Measurements from ENCODE around the gene RAB14. TPM values are rescaled to one million over a fixed set of nuclear protein-coding genes. Genes with fewer than 3 reads are reported as not detected.

The RAB14 gene
- total and polyA plus RNA-seq, 2 donors (not counting 1 experiment from before 2014, with no cell fraction given) = 29.1 to 46.6 TPM

DNA sequence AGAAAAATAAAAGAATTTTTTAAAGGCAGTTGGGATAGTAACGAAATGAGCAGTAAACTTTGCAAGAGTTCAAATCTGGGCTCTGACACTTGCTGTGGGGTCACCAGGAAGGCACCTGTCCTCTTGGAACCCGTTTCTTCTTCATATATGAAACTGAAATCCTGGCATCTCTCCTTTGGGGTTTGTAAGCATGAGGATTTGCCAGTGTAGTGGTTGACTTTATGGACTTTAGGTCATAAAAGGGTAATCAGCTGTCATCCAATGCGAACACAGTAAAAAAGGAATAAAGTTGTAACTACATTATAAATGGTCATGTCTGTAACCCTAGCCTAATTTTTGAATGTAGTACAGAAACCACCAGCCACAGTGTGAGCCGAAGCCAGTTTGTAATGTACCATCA is 1.3 kb downstream of the RAB14 start:
- Histone ChIP-seq H3K27me3 (ENCODE audit: control insufficient read depth, insufficient read depth, low read length) (no peaks in the 10 kb centered on the region), H3K9me3 (ENCODE audit: control insufficient read depth, insufficient read depth, low read depth, low read length) (no peaks in the 10 kb centered on the region), H3K4me2 (ENCODE audit: extremely low read depth, insufficient read depth, low read length) (peak overlapping the region; percentile 88), H3K79me2 (ENCODE audit: control insufficient read depth, insufficient read depth, low read length) (peaks cover 63% of the 10 kb centered on the region), H3K4me3 (replicated peaks in 1 of 4; ENCODE audit: control extremely low read depth in 1 of 4, insufficient read depth in 1 of 4, low read depth in 3 of 4, low read length in 4 of 4) (peak overlapping the region; percentile 52 to 97 (median 81)), H3K4me1 (ENCODE audit: control insufficient read depth, extremely low read depth, insufficient read depth, low read length) (peaks cover 7% of the 10 kb centered on the region), H3K27ac (ENCODE audit: insufficient read depth, low read length) (peak overlapping the region; percentile 76), H3K9ac (ENCODE audit: insufficient read depth, low read length) (peak overlapping the region; percentile 85), H4K20me1 (ENCODE audit: control insufficient read depth, extremely low read depth, insufficient read depth, low read length) (peaks cover 6% of the 10 kb centered on the region), H3K36me3 (ENCODE audit: control insufficient read depth, insufficient read depth, low read length) (no peaks in the 10 kb centered on the region), H2AFZ (ENCODE audit: low read length) (no peak overlapping the region)
- no peak for DNase-seq (ENCODE audit: low read depth in 2 of 2)
- TF ChIP-seq, protein P1, sequence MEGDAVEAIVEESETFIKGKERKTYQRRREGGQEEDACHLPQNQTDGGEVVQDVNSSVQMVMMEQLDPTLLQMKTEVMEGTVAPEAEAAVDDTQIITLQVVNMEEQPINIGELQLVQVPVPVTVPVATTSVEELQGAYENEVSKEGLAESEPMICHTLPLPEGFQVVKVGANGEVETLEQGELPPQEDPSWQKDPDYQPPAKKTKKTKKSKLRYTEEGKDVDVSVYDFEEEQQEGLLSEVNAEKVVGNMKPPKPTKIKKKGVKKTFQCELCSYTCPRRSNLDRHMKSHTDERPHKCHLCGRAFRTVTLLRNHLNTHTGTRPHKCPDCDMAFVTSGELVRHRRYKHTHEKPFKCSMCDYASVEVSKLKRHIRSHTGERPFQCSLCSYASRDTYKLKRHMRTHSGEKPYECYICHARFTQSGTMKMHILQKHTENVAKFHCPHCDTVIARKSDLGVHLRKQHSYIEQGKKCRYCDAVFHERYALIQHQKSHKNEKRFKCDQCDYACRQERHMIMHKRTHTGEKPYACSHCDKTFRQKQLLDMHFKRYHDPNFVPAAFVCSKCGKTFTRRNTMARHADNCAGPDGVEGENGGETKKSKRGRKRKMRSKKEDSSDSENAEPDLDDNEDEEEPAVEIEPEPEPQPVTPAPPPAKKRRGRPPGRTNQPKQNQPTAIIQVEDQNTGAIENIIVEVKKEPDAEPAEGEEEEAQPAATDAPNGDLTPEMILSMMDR (conservative IDR thresholded peaks at IDR 0.05 in 1 of 2, IDR thresholded peaks at IDR 0.05 in 1 of 2; ENCODE audit: low read depth in 1 of 2, low read length in 2 of 2) = no peak
- no peak for TF ChIP-seq EZH2 (IDR thresholded peaks at IDR 0.05; ENCODE audit: low read length, missing control alignments)

DNA sequence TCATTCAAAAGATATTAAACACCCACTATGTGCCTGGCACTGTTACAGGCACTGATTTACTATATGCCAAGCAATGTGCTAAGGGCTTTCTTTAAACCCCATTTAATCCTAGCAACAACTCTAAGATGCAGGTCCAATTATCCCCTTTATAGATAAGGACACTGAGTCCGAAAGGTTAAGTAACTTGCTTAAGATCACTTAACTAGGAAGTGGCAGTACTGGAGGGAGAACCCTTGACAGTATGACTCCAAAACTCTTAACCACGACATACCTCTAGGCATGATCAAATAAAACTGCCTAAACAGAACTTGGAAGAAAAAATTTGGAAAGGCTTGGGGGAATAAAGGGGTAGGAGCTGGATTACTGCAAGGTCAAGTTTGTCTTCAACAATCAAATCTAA is 1.7 kb downstream of the RAB14 start:
- TF ChIP-seq, protein P1 (conservative IDR thresholded peaks at IDR 0.05 in 1 of 2, IDR thresholded peaks at IDR 0.05 in 1 of 2; ENCODE audit: low read depth in 1 of 2, low read length in 2 of 2) = no peak
- no peak for TF ChIP-seq EZH2 (IDR thresholded peaks at IDR 0.05; ENCODE audit: low read length, missing control alignments)
- Histone ChIP-seq H3K9me3 (ENCODE audit: control insufficient read depth, insufficient read depth, low read depth, low read length) (no peaks in the 10 kb centered on the region), H3K27ac (ENCODE audit: insufficient read depth, low read length) (no peak overlapping the region), H3K4me1 (ENCODE audit: control insufficient read depth, extremely low read depth, insufficient read depth, low read length) (peaks cover 7% of the 10 kb centered on the region), H3K4me3 (replicated peaks in 1 of 4; ENCODE audit: control extremely low read depth in 1 of 4, insufficient read depth in 1 of 4, low read depth in 3 of 4, low read length in 4 of 4) (peak overlapping the region; percentile 52 to 97 (median 81)), H3K9ac (ENCODE audit: insufficient read depth, low read length) (no peak overlapping the region), H2AFZ (ENCODE audit: low read length) (no peak overlapping the region), H4K20me1 (ENCODE audit: control insufficient read depth, extremely low read depth, insufficient read depth, low read length) (peaks cover 7% of the 10 kb centered on the region), H3K79me2 (ENCODE audit: control insufficient read depth, insufficient read depth, low read length) (peaks cover 67% of the 10 kb centered on the region), H3K27me3 (ENCODE audit: control insufficient read depth, insufficient read depth, low read length) (no peaks in the 10 kb centered on the region), H3K36me3 (ENCODE audit: control insufficient read depth, insufficient read depth, low read length) (no peaks in the 10 kb centered on the region), H3K4me2 (ENCODE audit: extremely low read depth, insufficient read depth, low read length) (peak overlapping the region; percentile 88)
- peak in 1 of 2 donors; percentile 38 for DNase-seq (ENCODE audit: low read depth in 2 of 2)

DNA sequence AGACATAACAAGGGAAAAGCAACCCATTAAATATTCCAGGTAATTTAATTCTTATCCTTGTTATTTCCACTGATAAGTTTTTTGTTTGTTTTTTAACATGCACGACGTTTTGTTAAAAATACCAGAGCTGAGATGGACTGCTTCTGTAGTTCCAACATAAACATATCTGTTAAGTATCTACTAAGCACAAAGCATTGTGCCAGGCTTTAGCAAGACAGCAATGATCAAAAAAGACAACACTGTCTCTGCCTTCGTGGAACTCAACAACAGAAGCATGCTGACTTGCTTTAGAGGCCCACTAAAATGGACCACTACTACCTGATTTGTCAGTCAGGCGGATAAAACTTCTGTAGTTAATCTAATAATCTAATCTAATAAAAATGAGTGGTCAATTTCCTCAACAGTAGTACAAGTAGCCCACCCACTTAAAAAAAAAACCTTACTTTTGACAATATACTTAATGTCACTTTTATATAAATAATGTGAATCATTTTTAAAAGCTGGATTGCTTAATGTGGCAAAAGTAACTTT is 3.1 kb downstream of the RAB14 start:
- H3K4me3 ChIP-seq (replicated peaks in 1 of 4; ENCODE audit: control extremely low read depth in 1 of 4, insufficient read depth in 1 of 4, low read depth in 3 of 4, low read length in 4 of 4) = peak overlapping the region in 3 of 4 experiments; percentile 79 to 97 (median 83)
- H3K4me2 ChIP-seq (ENCODE audit: extremely low read depth, insufficient read depth, low read length) = peak overlapping the region; percentile 88
- no peak overlapping the region for H2AFZ ChIP-seq (ENCODE audit: low read length)
- H3K9me3 ChIP-seq (ENCODE audit: control insufficient read depth, insufficient read depth, low read depth, low read length) = no peaks in the 10 kb centered on the region
- H3K9ac ChIP-seq (ENCODE audit: insufficient read depth, low read length) = no peak overlapping the region
- H3K36me3 ChIP-seq (ENCODE audit: control insufficient read depth, insufficient read depth, low read length) = no peaks in the 10 kb centered on the region
- peaks cover 8% of the 10 kb centered on the region for H4K20me1 ChIP-seq (ENCODE audit: control insufficient read depth, extremely low read depth, insufficient read depth, low read length)
- no peaks in the 10 kb centered on the region for H3K27me3 ChIP-seq (ENCODE audit: control insufficient read depth, insufficient read depth, low read length)
- H3K27ac ChIP-seq (ENCODE audit: insufficient read depth, low read length) = no peak overlapping the region
- no peak for DNase-seq (ENCODE audit: low read depth in 2 of 2)
- H3K79me2 ChIP-seq (ENCODE audit: control insufficient read depth, insufficient read depth, low read length) = peaks cover 81% of the 10 kb centered on the region
- no peak for TF ChIP-seq EZH2 (IDR thresholded peaks at IDR 0.05; ENCODE audit: low read length, missing control alignments)
- TF ChIP-seq, protein P1 (conservative IDR thresholded peaks at IDR 0.05 in 1 of 2, IDR thresholded peaks at IDR 0.05 in 1 of 2; ENCODE audit: low read depth in 1 of 2, low read length in 2 of 2) = no peak
- H3K4me1 ChIP-seq (ENCODE audit: control insufficient read depth, extremely low read depth, insufficient read depth, low read length) = peaks cover 7% of the 10 kb centered on the region
